ENCODE data around the gene NFIA. TPM values are rescaled to one million over a fixed set of nuclear protein-coding genes. Genes with fewer than 3 reads are reported as not detected.
A peak's percentile ranks its signal among the peaks of the same experiment; 100 is the strongest.

The NFIA gene
- total and polyA plus RNA-seq, 4 experiments from 2014 or later = 5.1 to 7.3 (median 6.7) TPM

DNA sequence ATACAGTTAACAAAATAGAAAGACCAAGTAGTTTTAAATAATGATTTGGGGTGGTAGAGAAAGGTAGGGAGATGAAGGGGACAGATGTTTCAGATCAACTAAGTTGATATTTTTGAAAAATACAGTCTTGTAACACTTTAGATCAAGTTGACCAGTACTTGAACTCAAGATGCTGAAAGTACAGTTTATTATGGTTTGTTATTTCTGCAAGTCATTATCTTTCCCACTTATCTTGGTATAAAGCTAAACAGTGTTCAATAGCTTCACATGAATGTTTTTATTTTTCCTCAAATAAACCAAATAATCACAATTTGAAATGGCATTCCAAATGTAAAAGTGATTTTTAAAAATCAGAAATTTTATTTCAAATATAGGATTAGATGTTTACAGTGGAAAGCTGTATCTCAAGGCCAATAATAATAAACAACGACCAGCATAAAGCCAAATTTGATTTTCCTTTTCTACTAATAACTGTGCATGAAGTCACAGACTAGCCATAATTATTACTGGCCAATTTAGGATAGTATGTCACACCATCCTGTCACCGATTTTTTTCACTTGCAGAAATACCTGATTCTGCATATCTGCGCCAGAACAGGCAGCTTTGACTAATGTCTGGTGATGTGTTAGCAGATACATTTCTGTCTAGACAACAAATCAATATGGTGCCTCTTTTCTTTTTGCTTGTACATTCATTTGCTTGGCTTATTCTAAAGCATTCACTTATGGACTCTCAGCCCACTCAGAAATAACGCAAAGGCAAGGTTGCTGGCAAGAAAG lies 322.4 kb downstream of the NFIA start:
- no peak overlapping the region for H3K4me3 Mint-ChIP-seq
- no peaks in the 10 kb centered on the region for H3K27me3 Mint-ChIP-seq
- POLR2A ChIA-PET (ENCODE audit: partially characterized antibody) = no interaction called here

GRCh38 chr1:61406467-61406866 lies 324.1 kb downstream of the NFIA start:
- no peaks in the 10 kb centered on the region for H3K27me3 ChIP-seq (ENCODE audit: insufficient read depth, low read length)
- Mint-ChIP-seq H3K36me3 (peaks cover 8 to 35% of the 10 kb centered on the region in 2 donors), H3K4me1 (no peaks in the 10 kb centered on the region), H3K9me3 (no peaks in the 10 kb centered on the region), H3K27ac (no peak overlapping the region), H3K4me3 (no peak overlapping the region), H3K27me3 (no peaks in the 10 kb centered on the region)
- DNase-seq = no peak
- intact Hi-C loops (cut with micrococcal nuclease) = no loop called here
- POLR2A ChIA-PET (ENCODE audit: partially characterized antibody) = no interaction called here
- H3K4me3 ChIP-seq (ENCODE audit: low read length in 2 of 2) = no peak overlapping the region
- H3K36me3 ChIP-seq (ENCODE audit: insufficient read depth, low read length) = peaks cover 6% of the 10 kb centered on the region
- no peaks in the 10 kb centered on the region for H3K4me1 ChIP-seq (ENCODE audit: insufficient read depth, low read length)
- CTCF ChIA-PET (ENCODE audit: partially characterized antibody) = no interaction called here
- no peaks in the 10 kb centered on the region for H3K9me3 ChIP-seq (ENCODE audit: control insufficient read depth in 1 of 2, low read length in 2 of 2)
- H3K27ac ChIP-seq (ENCODE audit: low read depth, low read length) = no peak overlapping the region

More for the DNA sequence above, 322.4 kb downstream of the NFIA start:
- Histone ChIP-seq H3K36me3 (ENCODE audit: insufficient read depth, low read length) (peaks cover 6% of the 10 kb centered on the region), H3K27ac (ENCODE audit: low read depth, low read length) (no peak overlapping the region), H3K27me3 (ENCODE audit: insufficient read depth, low read length) (no peaks in the 10 kb centered on the region), H3K4me3 (ENCODE audit: low read length in 2 of 2) (no peak overlapping the region), H3K4me1 (ENCODE audit: insufficient read depth, low read length) (no peaks in the 10 kb centered on the region), H3K9me3 (ENCODE audit: control insufficient read depth in 1 of 2, low read length in 2 of 2) (no peaks in the 10 kb centered on the region)
- DNase-seq = no peak
- Mint-ChIP-seq H3K9me3 (no peaks in the 10 kb centered on the region), H3K36me3 (peaks cover 8 to 35% of the 10 kb centered on the region in 2 donors), H3K27ac (no peak overlapping the region), H3K4me1 (no peaks in the 10 kb centered on the region)
- intact Hi-C loops (cut with micrococcal nuclease) = no loop called here
- CTCF ChIA-PET (ENCODE audit: partially characterized antibody) = no interaction called here

- no peak for DNase-seq
- CTCF ChIA-PET (ENCODE audit: partially characterized antibody) = no interaction called here
- no peaks in the 10 kb centered on the region for H3K9me3 Mint-ChIP-seq
- POLR2A ChIA-PET (ENCODE audit: partially characterized antibody) = no interaction called here
- peaks cover 4 to 10% of the 10 kb centered on the region in 2 donors for H3K36me3 Mint-ChIP-seq
- no peaks in the 10 kb centered on the region for H3K4me1 Mint-ChIP-seq
- no peak overlapping the region for H3K27ac ChIP-seq (ENCODE audit: low read depth, low read length)
- H3K4me1 ChIP-seq (ENCODE audit: insufficient read depth, low read length) = no peaks in the 10 kb centered on the region
- H3K27me3 Mint-ChIP-seq = no peaks in the 10 kb centered on the region
- no peaks in the 10 kb centered on the region for H3K27me3 ChIP-seq (ENCODE audit: insufficient read depth, low read length)
- H3K9me3 ChIP-seq (ENCODE audit: control insufficient read depth in 1 of 2, low read length in 2 of 2) = no peaks in the 10 kb centered on the region
- no peaks in the 10 kb centered on the region for H3K36me3 ChIP-seq (ENCODE audit: insufficient read depth, low read length)
- no peak overlapping the region for H3K4me3 ChIP-seq (ENCODE audit: low read length in 2 of 2)
- H3K4me3 Mint-ChIP-seq = no peak overlapping the region
- intact Hi-C loops (cut with micrococcal nuclease) = no loop called here
- H3K27ac Mint-ChIP-seq = peak overlapping the region in 1 of 7 donors; percentile 6
Observed at GRCh38 chr1:61412601-61413000, 330.2 kb downstream of the NFIA start.

GRCh38 chr1:61419196-61419595 lies 336.8 kb downstream of the NFIA start:
- intact Hi-C loops (cut with micrococcal nuclease) = no loop called here
- Histone ChIP-seq H3K4me1 (ENCODE audit: insufficient read depth, low read length) (no peaks in the 10 kb centered on the region), H3K9me3 (ENCODE audit: control insufficient read depth in 1 of 2, low read length in 2 of 2) (no peaks in the 10 kb centered on the region), H3K4me3 (ENCODE audit: low read length in 2 of 2) (no peak overlapping the region), H3K27ac (ENCODE audit: low read depth, low read length) (no peak overlapping the region), H3K27me3 (ENCODE audit: insufficient read depth, low read length) (no peaks in the 10 kb centered on the region), H3K36me3 (ENCODE audit: insufficient read depth, low read length) (no peaks in the 10 kb centered on the region)
- no peak for DNase-seq
- peaks cover 2 to 6% of the 10 kb centered on the region in 2 donors for H3K36me3 Mint-ChIP-seq
- no peak overlapping the region for H3K27ac Mint-ChIP-seq
- H3K4me3 Mint-ChIP-seq = no peak overlapping the region
- no peaks in the 10 kb centered on the region for H3K4me1 Mint-ChIP-seq
- CTCF ChIA-PET (ENCODE audit: partially characterized antibody) = no interaction called here
- POLR2A ChIA-PET (ENCODE audit: partially characterized antibody) = no interaction called here
- no peaks in the 10 kb centered on the region for H3K27me3 Mint-ChIP-seq
- H3K9me3 Mint-ChIP-seq = peaks cover 0 to 2% (median 0%) of the 10 kb centered on the region in 8 donors

GRCh38 chr1:61419657-61420056 lies 337.3 kb downstream of the NFIA start:
- Histone ChIP-seq H3K4me3 (ENCODE audit: low read length in 2 of 2) (no peak overlapping the region), H3K27me3 (ENCODE audit: insufficient read depth, low read length) (no peaks in the 10 kb centered on the region), H3K27ac (ENCODE audit: low read depth, low read length) (no peak overlapping the region), H3K4me1 (ENCODE audit: insufficient read depth, low read length) (no peaks in the 10 kb centered on the region), H3K36me3 (ENCODE audit: insufficient read depth, low read length) (no peaks in the 10 kb centered on the region), H3K9me3 (ENCODE audit: control insufficient read depth in 1 of 2, low read length in 2 of 2) (no peaks in the 10 kb centered on the region)
- Mint-ChIP-seq H3K9me3 (peaks cover 0 to 2% (median 0%) of the 10 kb centered on the region in 8 donors), H3K27ac (no peak overlapping the region), H3K4me3 (no peak overlapping the region), H3K4me1 (peaks cover 0 to 3% (median 0%) of the 10 kb centered on the region in 4 donors), H3K36me3 (peaks cover 0 to 6% of the 10 kb centered on the region in 2 donors), H3K27me3 (no peaks in the 10 kb centered on the region)
- ChIA-PET POLR2A (ENCODE audit: partially characterized antibody) (no interaction called here), CTCF (ENCODE audit: partially characterized antibody) (interaction anchor here (1.4 kb wide), 1 partner anchor 370 kb away, joined by 3 read pairs; no protein-coding TSS in a partner anchor)
- DNase-seq = no peak
- intact Hi-C loops (cut with micrococcal nuclease) = no loop called here

DNA sequence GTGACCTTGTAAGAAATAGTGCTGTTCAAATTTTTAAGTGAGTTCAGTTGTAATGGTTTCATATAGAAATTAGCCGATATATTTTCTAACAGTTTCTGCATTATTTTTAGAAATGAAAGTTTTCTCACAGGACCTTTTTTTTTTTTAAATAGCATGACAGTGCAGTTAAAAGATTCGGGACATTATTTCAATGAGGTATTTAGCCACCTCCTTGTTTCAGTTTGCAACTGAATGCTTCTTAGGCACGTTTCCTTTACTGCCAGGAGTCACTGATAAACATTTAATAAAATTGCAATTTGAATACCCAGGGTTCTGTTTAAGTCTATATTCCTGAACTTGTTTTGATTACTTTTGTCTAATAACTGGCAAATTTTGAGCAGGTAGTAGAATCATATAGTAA lies 337.9 kb downstream of the NFIA start:
- intact Hi-C loops (cut with micrococcal nuclease) = no loop called here

DNA sequence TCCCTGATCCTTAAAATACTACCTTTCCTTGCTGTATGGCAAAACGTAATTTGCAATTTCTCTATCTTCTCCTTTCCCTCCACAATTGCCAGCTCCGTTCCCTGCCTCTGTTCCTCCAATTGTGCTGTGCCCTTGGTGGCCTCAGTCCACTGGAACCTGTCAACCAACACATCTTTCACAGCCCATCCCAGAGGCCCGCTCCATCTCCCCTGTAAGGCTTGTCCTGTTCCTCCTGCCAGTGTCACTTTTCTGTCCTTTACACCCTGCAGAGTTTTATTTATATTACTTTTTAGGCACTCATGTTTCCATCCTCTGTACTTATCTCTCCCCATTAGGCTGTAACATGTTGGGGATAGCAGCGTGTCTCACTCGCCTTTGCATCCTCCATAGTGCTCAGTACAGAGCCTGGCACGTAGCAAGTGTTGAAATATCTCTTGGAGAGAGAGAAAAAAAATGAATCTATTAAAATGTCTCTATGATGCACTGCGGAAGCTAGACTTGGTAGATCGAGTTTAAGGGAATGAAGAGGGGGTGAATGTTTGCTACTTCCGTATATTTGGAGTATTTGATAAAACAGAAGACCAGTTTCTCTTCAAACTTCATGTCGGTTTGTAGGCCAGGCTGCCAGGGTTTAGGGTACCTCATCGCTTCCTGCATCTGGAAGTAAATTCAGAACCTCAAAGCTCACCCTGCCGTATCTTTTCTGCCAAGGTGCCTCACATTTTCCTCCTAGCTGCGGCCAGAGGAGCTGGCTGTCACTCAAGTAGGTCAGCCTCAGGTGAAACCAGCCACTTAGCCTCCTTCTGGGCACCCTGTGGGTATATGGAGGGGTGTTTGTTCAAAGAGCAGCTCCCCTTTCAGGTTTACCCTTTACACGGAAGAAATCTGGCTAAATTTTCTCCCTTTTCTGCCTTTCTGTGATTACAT lies 338.8 kb downstream of the NFIA start:
- CTCF ChIA-PET (ENCODE audit: partially characterized antibody) = interaction anchor here (1.4 kb wide), 1 partner anchor 372 kb away, joined by 3 read pairs; no protein-coding TSS in a partner anchor
- peaks cover 0 to 3% (median 0%) of the 10 kb centered on the region in 4 donors for H3K4me1 Mint-ChIP-seq
- POLR2A ChIA-PET (ENCODE audit: partially characterized antibody) = no interaction called here

More for the DNA sequence above, 337.9 kb downstream of the NFIA start:
- no peaks in the 10 kb centered on the region for H3K27me3 ChIP-seq (ENCODE audit: insufficient read depth, low read length)
- H3K4me3 ChIP-seq (ENCODE audit: low read length in 2 of 2) = no peak overlapping the region
- Mint-ChIP-seq H3K9me3 (peaks cover 0 to 2% (median 0%) of the 10 kb centered on the region in 8 donors), H3K36me3 (peaks cover 0 to 6% of the 10 kb centered on the region in 2 donors), H3K27ac (no peak overlapping the region), H3K27me3 (no peaks in the 10 kb centered on the region), H3K4me1 (peaks cover 0 to 3% (median 0%) of the 10 kb centered on the region in 4 donors), H3K4me3 (no peak overlapping the region)
- CTCF ChIA-PET (ENCODE audit: partially characterized antibody) = interaction anchor here (1.4 kb wide), 1 partner anchor 371 kb away, joined by 3 read pairs; no protein-coding TSS in a partner anchor
- H3K9me3 ChIP-seq (ENCODE audit: control insufficient read depth in 1 of 2, low read length in 2 of 2) = no peaks in the 10 kb centered on the region
- no peaks in the 10 kb centered on the region for H3K4me1 ChIP-seq (ENCODE audit: insufficient read depth, low read length)
- no peaks in the 10 kb centered on the region for H3K36me3 ChIP-seq (ENCODE audit: insufficient read depth, low read length)
- POLR2A ChIA-PET (ENCODE audit: partially characterized antibody) = no interaction called here
- DNase-seq = no peak
- H3K27ac ChIP-seq (ENCODE audit: low read depth, low read length) = no peak overlapping the region

More for the DNA sequence above, 338.8 kb downstream of the NFIA start:
- no peak overlapping the region for H3K27ac ChIP-seq (ENCODE audit: low read depth, low read length)
- H3K27ac Mint-ChIP-seq = no peak overlapping the region
- peaks cover 0 to 2% (median 0%) of the 10 kb centered on the region in 8 donors for H3K9me3 Mint-ChIP-seq
- H3K4me3 ChIP-seq (ENCODE audit: low read length in 2 of 2) = no peak overlapping the region
- no peaks in the 10 kb centered on the region for H3K4me1 ChIP-seq (ENCODE audit: insufficient read depth, low read length)
- intact Hi-C loops (cut with micrococcal nuclease) = no loop called here
- H3K27me3 ChIP-seq (ENCODE audit: insufficient read depth, low read length) = no peaks in the 10 kb centered on the region
- DNase-seq = no peak
- H3K27me3 Mint-ChIP-seq = no peaks in the 10 kb centered on the region
- H3K4me3 Mint-ChIP-seq = no peak overlapping the region
- H3K36me3 ChIP-seq (ENCODE audit: insufficient read depth, low read length) = no peaks in the 10 kb centered on the region
- H3K36me3 Mint-ChIP-seq = peaks cover 0 to 6% of the 10 kb centered on the region in 2 donors
- H3K9me3 ChIP-seq (ENCODE audit: control insufficient read depth in 1 of 2, low read length in 2 of 2) = no peaks in the 10 kb centered on the region

Measured in CD4-positive, alpha-beta memory T cell (primary cell).